IPS DF 6.9 (cell line): ENCODE data around the gene TIMP4.

Experiments
- DNase-seq: peaks from one replicate; pipeline ENCODE4 v3.0.0-alpha.2; 2013; ENCODE audit warnings: low read depth, low spot score
- H3K27ac ChIP-seq: one replicate; pipeline ENCODE4 v1.5.1; 2013; ENCODE audit warnings: low read length, control low read depth
- H3K27me3 ChIP-seq: 2 replicates; pipeline ENCODE4 v1.6.1; 2013; ENCODE audit warnings: mild to moderate bottlenecking, low read length; ENCODE audit not compliant: control insufficient read depth, insufficient read depth
- H3K36me3 ChIP-seq: 2 replicates; pipeline ENCODE4 v1.6.1; 2013; ENCODE audit warnings: low read length; ENCODE audit not compliant: control insufficient read depth, insufficient read depth
- H3K4me1 ChIP-seq: 2 replicates; pipeline ENCODE4 v1.6.1; 2013; ENCODE audit warnings: low read length; ENCODE audit not compliant: control insufficient read depth, insufficient read depth
- H3K4me3 ChIP-seq: 2 replicates; pipeline ENCODE4 v1.5.1; 2013; ENCODE audit warnings: mild to moderate bottlenecking, low read length
- H3K9me3 ChIP-seq: 2 replicates; pipeline ENCODE4 v1.6.1; 2013; ENCODE audit warnings: low read length, inconsistent platforms; ENCODE audit not compliant: control insufficient read depth, insufficient read depth
- WGBS: extraction: QIAGEN DNeasy Blood & Tissue Kit; methylation state at CpG from one replicate; pipeline ENCODE4 v1.1.7; 2013; ENCODE audit warnings: mixed read lengths, missing lambda C conversion rate; ENCODE audit not compliant: insufficient read length, insufficient coverage; 5-methylcytosine and 5-hydroxymethylcytosine counted together

TIMP4 gene

GRCh38 chr3:12107071-12107713, 51.5 kb downstream of the TIMP4 start:
- Histone ChIP-seq H3K27me3 (no peaks in the 10 kb centered on the region), H3K4me3 (no peak overlapping the region), H3K9me3 (no peaks in the 10 kb centered on the region), H3K36me3 (no peaks in the 10 kb centered on the region), H3K4me1 (no peaks in the 10 kb centered on the region), H3K27ac (no peak overlapping the region)
- WGBS, result no CpG with 5 or more reads among the region's 8 CpGs
- DNase-seq, result no peak
